ENCODE measurements around the gene TCTN1.

The TCTN1 gene

DNA sequence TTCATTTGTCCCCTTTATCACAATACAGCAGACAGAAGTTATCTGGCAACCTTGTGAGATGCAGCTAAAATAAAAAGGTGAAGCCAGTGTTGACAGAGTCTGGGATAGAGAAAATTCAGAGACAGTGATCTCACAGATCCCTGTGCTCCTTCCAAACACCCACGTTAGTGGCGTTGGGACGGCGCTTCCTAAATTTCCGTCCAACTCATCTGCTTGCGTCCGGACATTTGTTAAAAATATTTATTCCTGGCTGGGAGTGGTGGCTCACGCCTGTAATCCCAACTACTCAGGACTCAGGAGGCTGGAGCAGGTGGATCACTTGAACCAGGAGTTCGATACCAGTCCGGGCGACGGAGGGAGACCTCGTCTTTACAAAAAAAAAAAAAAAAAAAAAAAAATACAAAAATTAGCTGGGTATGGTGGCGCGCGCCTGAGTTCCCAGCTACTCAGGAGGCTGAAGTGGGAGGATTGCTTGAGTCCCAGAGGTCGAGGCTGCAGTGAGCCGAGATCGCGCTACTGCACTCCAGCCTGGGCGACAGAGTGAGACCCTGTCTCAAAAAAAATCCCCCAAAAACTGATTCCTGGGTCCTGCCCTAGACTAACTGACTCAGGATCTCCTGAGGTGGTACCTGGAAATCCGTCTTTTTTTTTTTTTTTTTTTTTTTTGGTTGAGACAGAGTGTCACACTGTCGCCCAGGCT lies 708 bp upstream of the TCTN1 start:
- Histone ChIP-seq H3K4me3 (ENCODE audit: control insufficient read depth in 1 of 7, extremely low read depth in 1 of 7, insufficient read depth in 4 of 7, low read depth in 2 of 7, low read length in 6 of 7) (peak overlapping the region; percentile 35 to 86 (median 72)), H3K36me3 (ENCODE audit: control insufficient read depth in 4 of 4, insufficient read depth in 4 of 4, low read length in 3 of 4) (peaks cover 0 to 4% (median 0%) of the 10 kb centered on the region in 4 experiments), H3K4me1 (ENCODE audit: control extremely low read depth in 1 of 4, control insufficient read depth in 4 of 4, insufficient read depth in 4 of 4, low read length in 3 of 4) (peaks cover 0 to 13% (median 8%) of the 10 kb centered on the region in 4 experiments), H3K9me3 (ENCODE audit: control extremely low read depth in 1 of 5, control insufficient read depth in 4 of 5, insufficient read depth in 2 of 5, low read depth in 1 of 5, low read length in 4 of 5) (no peaks in the 10 kb centered on the region), H3K27ac (ENCODE audit: insufficient read depth in 1 of 2, low read depth in 1 of 2, low read length in 2 of 2, poor library complexity in 1 of 2, severe bottlenecking in 2 of 2) (peak overlapping the region in 1 of 2 experiments; percentile 86), H3K27me3 (replicated peaks in 2 of 5; ENCODE audit: control insufficient read depth in 4 of 5, insufficient read depth in 5 of 5, low read length in 4 of 5) (no peaks in the 10 kb centered on the region)
- POLR2A ChIA-PET, result interaction anchor here (0.6 to 0.8 kb wide), 2 partner anchors 36 to 614 kb away, joined by 3 to 4 read pairs; partner anchors contain the start of gene ANKRD13A
- WGBS (ENCODE audit: insufficient coverage), result 97% methylated on average over 12 of the region's 23 CpGs
- DNase-seq, result no peak
- CTCF ChIA-PET, result interaction anchor here (0.8 to 5.7 kb wide), 3 partner anchors 8 to 48 kb away, joined by 3 to 36 read pairs (median 4); no protein-coding TSS in a partner anchor

DNA sequence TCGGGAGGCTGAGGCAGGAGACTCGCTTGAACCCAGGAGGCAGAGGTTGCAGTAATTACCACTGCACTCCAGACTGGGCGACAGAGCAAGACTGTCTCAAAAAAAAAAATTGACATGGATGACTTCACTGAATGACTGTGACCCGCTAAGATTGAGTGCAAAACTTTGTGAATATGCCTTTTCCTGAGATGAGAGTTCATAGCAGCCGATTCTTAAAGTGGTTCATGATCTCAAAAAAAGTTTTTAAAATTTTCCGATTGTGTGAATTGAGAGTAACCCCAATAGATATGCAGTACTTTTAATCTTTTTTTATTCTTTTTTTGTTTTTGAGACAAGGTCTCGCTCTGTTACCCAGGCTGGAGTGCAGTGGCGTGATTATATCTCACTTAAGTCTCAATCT lies 1.2 kb downstream of the TCTN1 start:
- no peak for DNase-seq
- ChIA-PET CTCF (interaction anchor here (1.0 to 5.7 kb wide), 4 partner anchors 13 to 90 kb away, joined by 3 to 36 read pairs (median 4); no protein-coding TSS in a partner anchor), POLR2A (no interaction called here)
- Histone ChIP-seq H3K36me3 (ENCODE audit: control insufficient read depth in 4 of 4, insufficient read depth in 4 of 4, low read length in 3 of 4) (peaks cover 0 to 4% (median 0%) of the 10 kb centered on the region in 4 experiments), H3K9me3 (ENCODE audit: control extremely low read depth in 1 of 5, control insufficient read depth in 4 of 5, insufficient read depth in 2 of 5, low read depth in 1 of 5, low read length in 4 of 5) (no peaks in the 10 kb centered on the region), H3K27me3 (replicated peaks in 2 of 5; ENCODE audit: control insufficient read depth in 4 of 5, insufficient read depth in 5 of 5, low read length in 4 of 5) (no peaks in the 10 kb centered on the region), H3K4me1 (ENCODE audit: control extremely low read depth in 1 of 4, control insufficient read depth in 4 of 4, insufficient read depth in 4 of 4, low read length in 3 of 4) (peaks cover 0 to 15% (median 8%) of the 10 kb centered on the region in 4 experiments), H3K4me3 (ENCODE audit: control insufficient read depth in 1 of 7, extremely low read depth in 1 of 7, insufficient read depth in 4 of 7, low read depth in 2 of 7, low read length in 6 of 7) (no peak overlapping the region), H3K27ac (ENCODE audit: insufficient read depth in 1 of 2, low read depth in 1 of 2, low read length in 2 of 2, poor library complexity in 1 of 2, severe bottlenecking in 2 of 2) (no peak overlapping the region)
- WGBS (ENCODE audit: insufficient coverage), result 93% methylated on average over 6 of the region's 8 CpGs

DNA sequence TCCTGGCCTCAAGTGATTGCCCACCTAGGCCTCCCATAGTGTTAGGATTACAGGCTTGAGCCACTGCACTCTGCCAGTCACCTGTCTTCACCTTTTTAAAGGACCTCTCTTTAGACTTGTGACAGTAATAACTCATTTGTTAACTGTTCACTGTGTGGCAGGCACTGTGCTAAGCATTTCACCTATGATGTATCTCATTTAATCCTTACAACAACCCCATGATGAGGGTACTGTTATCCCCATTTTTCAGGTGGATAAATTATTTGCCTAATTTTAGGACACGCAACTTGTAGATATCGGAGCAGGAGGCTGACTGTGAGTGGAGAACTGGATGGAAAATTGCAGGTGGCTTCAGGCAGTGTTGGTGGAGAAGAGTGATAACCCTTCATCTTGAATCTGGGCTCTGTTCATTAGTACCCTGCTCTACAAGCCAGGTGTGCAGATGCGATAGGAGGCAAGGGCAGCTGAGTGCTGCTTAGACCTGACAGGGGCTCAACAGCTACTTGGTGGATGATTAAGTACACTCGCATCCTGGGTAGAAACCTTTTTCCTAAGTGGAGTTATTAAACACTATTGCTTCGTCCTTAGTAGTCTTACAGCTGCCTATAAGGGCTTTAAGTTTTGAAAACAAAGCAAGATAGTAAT lies 2.7 kb downstream of the TCTN1 start:
- ChIA-PET POLR2A (interaction anchor here (0.6 kb wide), 1 partner anchor 62 kb away, joined by 3 read pairs; no protein-coding TSS in a partner anchor), CTCF (interaction anchor here (0.7 to 5.7 kb wide), 5 partner anchors 15 to 209 kb away, joined by 3 to 36 read pairs (median 3); no protein-coding TSS in a partner anchor)
- H3K9me3 ChIP-seq (ENCODE audit: control extremely low read depth in 1 of 5, control insufficient read depth in 4 of 5, insufficient read depth in 2 of 5, low read depth in 1 of 5, low read length in 4 of 5), result no peaks in the 10 kb centered on the region
- H3K4me3 ChIP-seq (ENCODE audit: control insufficient read depth in 1 of 7, extremely low read depth in 1 of 7, insufficient read depth in 4 of 7, low read depth in 2 of 7, low read length in 6 of 7), result no peak overlapping the region
- H3K27ac ChIP-seq (ENCODE audit: insufficient read depth in 1 of 2, low read depth in 1 of 2, low read length in 2 of 2, poor library complexity in 1 of 2, severe bottlenecking in 2 of 2), result no peak overlapping the region
- no peaks in the 10 kb centered on the region for H3K27me3 ChIP-seq (replicated peaks in 2 of 5; ENCODE audit: control insufficient read depth in 4 of 5, insufficient read depth in 5 of 5, low read length in 4 of 5)
- peaks cover 0 to 15% (median 8%) of the 10 kb centered on the region in 4 experiments for H3K4me1 ChIP-seq (ENCODE audit: control extremely low read depth in 1 of 4, control insufficient read depth in 4 of 4, insufficient read depth in 4 of 4, low read length in 3 of 4)
- WGBS (ENCODE audit: insufficient coverage), result 83% methylated on average over 1 of the region's 5 CpGs
- no peak for DNase-seq
- peaks cover 0 to 4% (median 0%) of the 10 kb centered on the region in 4 experiments for H3K36me3 ChIP-seq (ENCODE audit: control insufficient read depth in 4 of 4, insufficient read depth in 4 of 4, low read length in 3 of 4)

DNA sequence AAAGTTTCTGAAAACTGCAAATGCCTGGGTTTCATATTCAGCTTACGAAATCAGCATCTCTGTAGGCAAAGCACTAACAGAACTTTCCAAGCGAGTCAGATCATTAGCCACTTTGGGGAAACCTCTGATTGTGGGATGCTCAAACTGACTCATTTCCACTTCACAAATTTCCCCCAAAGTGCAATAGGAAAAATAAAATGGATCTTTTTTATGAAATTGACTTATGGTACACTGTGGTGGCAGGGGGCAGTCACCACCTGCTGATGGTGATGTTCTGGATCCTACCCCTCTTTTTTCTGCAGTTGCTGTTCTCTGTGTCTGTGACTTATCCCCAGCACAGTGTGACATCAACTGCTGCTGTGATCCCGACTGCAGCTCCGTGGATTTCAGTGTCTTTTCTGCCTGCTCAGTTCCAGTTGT lies 5.6 kb downstream of the TCTN1 start:
- Histone ChIP-seq H3K4me3 (ENCODE audit: control insufficient read depth in 1 of 7, extremely low read depth in 1 of 7, insufficient read depth in 4 of 7, low read depth in 2 of 7, low read length in 6 of 7) (no peak overlapping the region), H3K27ac (ENCODE audit: insufficient read depth in 1 of 2, low read depth in 1 of 2, low read length in 2 of 2, poor library complexity in 1 of 2, severe bottlenecking in 2 of 2) (no peak overlapping the region), H3K27me3 (replicated peaks in 2 of 5; ENCODE audit: control insufficient read depth in 4 of 5, insufficient read depth in 5 of 5, low read length in 4 of 5) (no peaks in the 10 kb centered on the region), H3K36me3 (ENCODE audit: control insufficient read depth in 4 of 4, insufficient read depth in 4 of 4, low read length in 3 of 4) (peaks cover 0 to 4% (median 2%) of the 10 kb centered on the region in 4 experiments), H3K4me1 (ENCODE audit: control extremely low read depth in 1 of 4, control insufficient read depth in 4 of 4, insufficient read depth in 4 of 4, low read length in 3 of 4) (peaks cover 0 to 5% (median under 1%) of the 10 kb centered on the region in 4 experiments), H3K9me3 (ENCODE audit: control extremely low read depth in 1 of 5, control insufficient read depth in 4 of 5, insufficient read depth in 2 of 5, low read depth in 1 of 5, low read length in 4 of 5) (no peaks in the 10 kb centered on the region)
- peak; percentile 25 to 56 (median 43) for DNase-seq
- ChIA-PET POLR2A (no interaction called here), CTCF (interaction anchor here (0.5 to 1.4 kb wide), 5 partner anchors 9 to 85 kb away, joined by 3 to 5 read pairs (median 3); no protein-coding TSS in a partner anchor)
- 91% methylated on average over 3 of the region's 4 CpGs for WGBS (ENCODE audit: insufficient coverage)

DNA sequence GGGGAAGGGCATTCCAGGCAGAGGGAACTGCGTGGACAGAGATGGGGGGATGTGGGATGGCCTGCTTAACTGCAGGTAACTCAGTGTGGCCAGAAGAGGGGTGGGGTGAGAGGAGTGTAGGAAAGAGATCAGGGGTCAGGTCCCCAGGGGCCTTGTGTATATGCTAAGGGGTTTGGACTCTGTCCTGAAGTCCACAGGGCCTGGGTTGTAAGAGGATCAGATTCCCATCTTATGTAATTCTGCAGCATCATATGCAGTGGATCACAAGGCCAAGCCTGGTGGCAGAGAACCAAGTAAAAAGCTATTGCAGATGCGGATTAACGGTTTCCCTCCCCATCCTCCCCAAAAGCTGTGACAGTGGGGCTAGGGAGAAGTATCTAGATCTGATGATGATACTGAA lies 8.7 kb downstream of the TCTN1 start:
- WGBS (ENCODE audit: insufficient coverage), result 100% methylated on average over 1 of the region's 3 CpGs
- Histone ChIP-seq H3K4me3 (ENCODE audit: control insufficient read depth in 1 of 7, extremely low read depth in 1 of 7, insufficient read depth in 4 of 7, low read depth in 2 of 7, low read length in 6 of 7) (no peak overlapping the region), H3K36me3 (ENCODE audit: control insufficient read depth in 4 of 4, insufficient read depth in 4 of 4, low read length in 3 of 4) (peaks cover 0 to 4% (median 0%) of the 10 kb centered on the region in 4 experiments), H3K27me3 (replicated peaks in 2 of 5; ENCODE audit: control insufficient read depth in 4 of 5, insufficient read depth in 5 of 5, low read length in 4 of 5) (no peaks in the 10 kb centered on the region), H3K4me1 (ENCODE audit: control extremely low read depth in 1 of 4, control insufficient read depth in 4 of 4, insufficient read depth in 4 of 4, low read length in 3 of 4) (peaks cover 0 to 5% (median 2%) of the 10 kb centered on the region in 4 experiments), H3K27ac (ENCODE audit: insufficient read depth in 1 of 2, low read depth in 1 of 2, low read length in 2 of 2, poor library complexity in 1 of 2, severe bottlenecking in 2 of 2) (no peak overlapping the region), H3K9me3 (ENCODE audit: control extremely low read depth in 1 of 5, control insufficient read depth in 4 of 5, insufficient read depth in 2 of 5, low read depth in 1 of 5, low read length in 4 of 5) (no peaks in the 10 kb centered on the region)
- no peak for DNase-seq
- POLR2A ChIA-PET, result no interaction called here
- CTCF ChIA-PET, result interaction anchor here (0.6 kb wide), 1 partner anchor 19 kb away, joined by 3 read pairs; no protein-coding TSS in a partner anchor

DNA sequence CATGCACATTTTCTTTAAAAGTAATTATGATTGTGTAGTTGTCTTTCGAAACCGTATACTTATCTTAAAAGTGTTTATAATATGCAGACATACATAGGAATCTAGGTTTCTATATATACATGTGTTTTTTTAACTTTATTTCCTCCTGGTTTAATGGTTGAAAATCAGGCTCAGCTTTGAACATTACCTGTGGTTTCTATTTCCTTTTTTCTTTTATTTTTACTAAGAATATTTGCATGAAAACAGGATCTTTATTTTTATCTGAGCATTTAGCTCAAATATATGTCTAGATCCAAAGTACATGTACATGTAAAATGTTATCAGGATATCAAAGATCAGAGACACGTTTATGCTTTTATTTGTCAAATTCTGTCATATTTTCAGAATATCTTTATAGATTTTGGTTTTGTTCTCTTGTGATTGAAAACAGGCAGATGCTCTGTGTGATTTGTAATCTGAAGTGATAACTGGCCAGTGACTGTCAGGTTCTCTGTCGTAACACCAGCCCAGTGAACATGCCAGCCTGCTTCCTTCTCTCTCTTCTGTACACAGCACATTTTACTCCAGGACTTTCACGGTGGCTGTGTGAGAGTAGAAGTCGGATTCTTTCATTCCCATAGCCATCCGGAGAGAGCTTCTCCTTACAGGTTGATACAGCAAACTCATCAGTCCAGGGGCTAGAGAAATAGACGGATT lies 13.7 kb downstream of the TCTN1 start:
- POLR2A ChIA-PET, result interaction anchor here (0.6 to 0.7 kb wide), 2 partner anchors 42 to 1813 kb away, joined by 3 to 8 read pairs; no protein-coding TSS in a partner anchor
- Histone ChIP-seq H3K9me3 (ENCODE audit: control extremely low read depth in 1 of 5, control insufficient read depth in 4 of 5, insufficient read depth in 2 of 5, low read depth in 1 of 5, low read length in 4 of 5) (no peaks in the 10 kb centered on the region), H3K27ac (ENCODE audit: insufficient read depth in 1 of 2, low read depth in 1 of 2, low read length in 2 of 2, poor library complexity in 1 of 2, severe bottlenecking in 2 of 2) (no peak overlapping the region), H3K27me3 (replicated peaks in 2 of 5; ENCODE audit: control insufficient read depth in 4 of 5, insufficient read depth in 5 of 5, low read length in 4 of 5) (no peaks in the 10 kb centered on the region), H3K4me3 (ENCODE audit: control insufficient read depth in 1 of 7, extremely low read depth in 1 of 7, insufficient read depth in 4 of 7, low read depth in 2 of 7, low read length in 6 of 7) (no peak overlapping the region), H3K36me3 (ENCODE audit: control insufficient read depth in 4 of 4, insufficient read depth in 4 of 4, low read length in 3 of 4) (peaks cover 0 to 7% (median 2%) of the 10 kb centered on the region in 4 experiments), H3K4me1 (ENCODE audit: control extremely low read depth in 1 of 4, control insufficient read depth in 4 of 4, insufficient read depth in 4 of 4, low read length in 3 of 4) (peaks cover 0 to 11% (median under 1%) of the 10 kb centered on the region in 4 experiments)
- no peak for DNase-seq
- 70% methylated on average over 3 of the region's 8 CpGs for WGBS (ENCODE audit: insufficient coverage)
- CTCF ChIA-PET, result interaction anchor here (0.7 to 1.7 kb wide), 3 partner anchors 10 to 198 kb away, joined by 3 to 5 read pairs (median 3); no protein-coding TSS in a partner anchor
